ENCODE results near the gene KRTAP5-10. TPM values are rescaled to one million over a fixed set of nuclear protein-coding genes. Genes with fewer than 3 reads are reported as not detected.

The KRTAP5-10 gene
- not detected in 2 replicates for total RNA-seq

DNA sequence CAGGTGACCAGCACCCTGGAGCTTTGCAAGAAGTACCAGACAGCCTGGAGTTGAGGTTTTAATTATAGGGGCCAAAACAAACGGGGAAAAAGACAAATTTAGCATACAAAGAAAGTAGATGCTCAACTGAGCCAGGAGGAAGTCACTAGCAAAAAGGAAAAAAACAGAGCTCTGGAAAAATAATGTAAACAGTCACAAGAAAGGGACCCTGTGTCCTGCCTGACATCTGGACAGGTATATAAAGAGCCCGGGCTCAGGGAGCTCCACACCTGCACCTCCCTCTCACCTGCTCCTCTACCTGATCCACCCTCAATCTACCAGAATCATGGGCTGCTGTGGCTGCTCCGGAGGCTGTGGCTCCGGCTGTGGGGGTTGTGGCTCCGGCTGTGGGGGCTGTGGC lies at the start of gene KRTAP5-10:
Gene KRTAP5-10 (plus strand): TSS at position 301 of the 400 bp plus-strand sequence. CDS start 25 bp downstream, at position 326.

DNA sequence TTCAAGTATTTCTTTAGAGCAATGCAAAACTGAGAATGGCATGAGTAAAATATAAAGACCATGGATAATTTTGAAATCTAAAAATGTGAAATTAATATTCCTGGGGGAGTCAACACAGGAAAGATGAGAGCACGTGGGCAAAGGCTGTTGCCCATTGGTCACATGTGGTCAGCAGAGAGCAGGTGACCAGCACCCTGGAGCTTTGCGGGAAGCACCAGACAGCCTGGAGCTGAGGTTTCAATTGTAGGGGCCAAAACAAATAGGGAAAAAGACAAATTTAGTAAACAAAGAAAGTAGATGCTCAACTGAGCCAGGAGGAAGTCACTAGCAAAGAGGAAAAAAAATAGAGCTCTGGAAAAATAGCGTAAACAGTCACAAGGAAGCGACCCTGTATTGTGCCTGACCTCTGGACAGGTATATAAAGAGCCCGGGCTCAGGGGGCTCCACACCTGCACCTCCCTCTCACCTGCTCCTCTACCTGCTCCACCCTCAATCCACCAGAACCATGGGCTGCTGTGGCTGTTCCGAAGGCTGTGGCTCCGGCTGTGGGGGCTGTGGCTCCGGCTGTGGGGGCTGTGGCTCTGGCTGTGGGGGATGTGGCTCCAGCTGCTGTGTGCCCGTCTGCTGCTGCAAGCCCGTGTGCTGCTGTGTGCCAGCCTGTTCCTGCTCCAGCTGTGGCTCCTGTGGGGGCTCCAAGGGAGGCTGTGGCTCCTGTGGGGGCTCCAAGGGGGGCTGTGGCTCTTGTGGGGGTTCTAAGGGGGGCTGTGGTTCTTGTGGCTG lies 38.4 kb upstream of the KRTAP5-10 start, which contains the start of gene KRTAP5-7:
Gene KRTAP5-7 (plus strand): TSS at position 472 of the 780 bp plus-strand sequence. CDS start 34 bp downstream, at position 506.

DNA sequence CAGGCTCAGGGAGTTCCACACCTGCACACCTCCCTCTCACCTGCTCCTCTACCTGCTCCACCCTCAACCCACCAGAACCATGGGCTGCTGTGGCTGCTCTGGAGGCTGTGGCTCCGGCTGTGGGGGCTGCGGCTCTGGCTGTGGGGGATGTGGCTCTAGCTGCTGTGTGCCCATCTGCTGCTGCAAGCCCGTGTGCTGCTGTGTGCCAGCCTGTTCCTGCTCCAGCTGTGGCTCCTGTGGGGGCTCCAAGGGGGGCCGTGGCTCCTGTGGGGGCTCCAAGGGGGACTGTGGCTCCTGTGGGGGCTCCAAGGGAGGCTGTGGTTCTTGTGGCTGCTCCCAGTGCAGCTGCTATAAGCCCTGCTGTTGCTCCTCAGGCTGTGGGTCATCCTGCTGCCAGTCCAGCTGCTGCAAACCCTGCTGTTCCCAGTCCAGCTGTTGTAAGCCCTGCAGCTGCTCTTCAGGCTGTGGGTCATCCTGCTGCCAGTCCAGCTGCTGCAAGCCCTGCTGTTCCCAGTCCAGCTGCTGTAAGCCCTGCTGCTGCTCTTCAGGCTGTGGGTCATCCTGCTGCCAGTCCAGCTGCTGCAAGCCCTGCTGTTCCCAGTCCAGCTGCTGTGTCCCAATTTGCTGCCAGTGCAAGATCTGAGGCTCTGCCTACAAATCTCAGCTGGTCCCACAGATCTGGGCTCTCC lies 27.2 kb upstream of the KRTAP5-10 start, which contains the start of gene KRTAP5-8:
Gene KRTAP5-8 (plus strand): TSS at position 49 of the 689 bp plus-strand sequence. CDS start 31 bp downstream, at position 80.

DNA sequence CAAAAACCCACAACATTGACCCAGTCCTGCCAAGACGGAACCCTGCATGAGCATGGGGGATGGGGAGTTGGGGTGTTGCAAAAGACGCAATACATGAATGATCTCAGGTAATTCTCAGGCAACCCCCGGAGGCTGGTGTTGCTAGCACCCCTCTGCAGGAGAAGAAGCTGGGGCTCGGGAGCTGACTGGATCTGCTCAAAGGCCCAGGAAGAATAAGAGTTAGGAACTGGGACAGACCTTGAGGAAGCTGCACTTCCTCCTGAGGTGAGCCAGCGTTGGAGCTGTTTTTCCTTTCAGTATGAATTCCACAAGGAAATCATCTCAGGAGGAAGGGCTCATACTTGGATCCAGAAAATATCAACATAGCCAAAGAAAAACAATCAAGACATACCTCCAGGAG lies 17.2 kb upstream of the KRTAP5-10 start, which contains the start of gene KRTAP5-9:
Gene KRTAP5-9 (plus strand): TSS at position 301 of the 400 bp plus-strand sequence. CDS start 238 bp downstream, outside the sequence.

DNA sequence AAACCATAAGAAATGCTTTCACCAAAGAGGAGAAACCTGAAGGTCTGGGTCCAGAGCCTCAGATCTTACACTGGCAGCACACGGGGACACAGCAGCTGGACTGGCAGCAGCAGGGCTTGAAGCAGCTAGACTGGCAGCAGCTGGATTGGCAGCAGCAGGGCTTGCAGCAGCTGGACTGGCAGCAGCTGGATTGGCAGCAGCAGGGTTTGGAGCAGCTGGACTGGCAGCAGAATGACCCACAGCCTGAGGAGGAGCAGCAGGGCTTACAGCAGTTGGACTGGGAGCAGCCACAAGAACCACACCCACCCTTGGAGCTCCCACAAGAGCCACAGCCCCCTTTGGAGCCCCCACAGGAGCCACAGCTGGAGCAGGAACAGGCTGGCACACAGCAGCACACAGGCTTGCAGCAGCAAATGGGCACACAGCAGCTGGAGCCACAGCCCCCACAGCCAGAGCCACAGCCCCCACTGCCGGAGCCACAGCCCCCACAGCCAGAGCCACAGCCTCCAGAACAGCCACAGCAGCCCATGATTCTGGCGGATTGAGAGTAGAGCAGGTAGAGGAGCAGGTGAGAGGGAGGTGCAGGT lies 17.0 kb downstream of the KRTAP5-10 start, which contains the start of gene KRTAP5-11:
Gene KRTAP5-11 (minus strand): TSS at position 567 of the 587 bp plus-strand sequence. CDS start 38 bp downstream, at position 529.

Other genes starting within 250 kb of the KRTAP5-10 start
- gene DHCR7, start 117.2 kb upstream of the KRTAP5-10 start, total RNA-seq: 37.2 and 44.8 TPM in 2 replicates
- 63.7 and 126 TPM in 2 replicates for gene NADSYN1, start 112.4 kb upstream of the KRTAP5-10 start, total RNA-seq
- gene KRTAP5-7, start 38.3 kb upstream of the KRTAP5-10 start, total RNA-seq: 0.17 TPM in 1 of 2 replicates, not detected in the other
- gene KRTAP5-8, start 27.5 kb upstream of the KRTAP5-10 start, total RNA-seq: not detected in 2 replicates
- not detected in 2 replicates for gene KRTAP5-9, start 17.1 kb upstream of the KRTAP5-10 start, total RNA-seq
- not detected in 2 replicates for gene KRTAP5-11, start 17.3 kb downstream of the KRTAP5-10 start, total RNA-seq

Data from smooth muscle cell of trachea (primary cell).